ENCODE results near the gene HYAL3.

GRCh38 chr3:50319181-50319893, 20.1 kb upstream of the HYAL3 start:
- no peak for TF ChIP-seq POLR2A (IDR thresholded peaks at IDR 0.05; ENCODE audit: low read length)
- TF ChIP-seq GATA1 (IDR thresholded peaks at IDR 0.05; ENCODE audit: low read depth, low read length), result no peak

All from erythroblast (primary cell).